Ascending aorta (tissue), 2 donors: Measurements from ENCODE around the gene SCGB1C1. TPM values are rescaled to one million over a fixed set of nuclear protein-coding genes. Genes with fewer than 3 reads are reported as not detected.

Source experiments
- DNase-seq, 2 donors: peaks; one replicate each; pipeline ENCODE4 v3.0.0-alpha.2; 2019; ENCODE audit warnings: low spot score in 2 of 2
- H3K27ac ChIP-seq, 2 donors: fragments of 200-600 bp; sonication (generic); one replicate each; pipeline ENCODE4 v1.5.1; 2016 to 2017; ENCODE audit warnings: mild to moderate bottlenecking in 1 of 2
- H3K27me3 ChIP-seq: fragments of 200-600 bp; sonication (generic); one replicate; pipeline ENCODE4 v1.5.1; 2017
- H3K36me3 ChIP-seq, 2 donors: fragments of 200-600 bp; sonication (generic); one replicate each; pipeline ENCODE4 v1.5.1; 2016
- H3K4me1 ChIP-seq, 2 donors: fragments of 200-600 bp; sonication (generic); one replicate each; pipeline ENCODE4 v1.5.1; 2016 to 2017; ENCODE audit warnings: mild to moderate bottlenecking in 1 of 2
- H3K4me3 ChIP-seq, 2 donors: fragments of 200-600 bp; sonication (generic); one replicate each; pipeline ENCODE4 v1.5.1; 2016 to 2017; ENCODE audit warnings: mild to moderate bottlenecking in 1 of 2
- H3K9me3 ChIP-seq, 2 donors: fragments of 200-600 bp; sonication (generic); one replicate each; pipeline ENCODE4 v1.5.1; 2016
- CTCF ChIP-seq, 3 experiments: fragments of 200-600 bp in 2 of 3; fragments of 450-650 bp in 1 of 3; sonication (generic) in 2 of 3; IDR thresholded peaks; one replicate each; pipeline ENCODE4 v1.5.1; 2016 to 2019; ENCODE audit warnings: antibody characterized with exemption in 3 of 3, mild to moderate bottlenecking in 1 of 3, moderate library complexity in 1 of 3
- intact Hi-C: fragments of 100-400 bp; cut with DNase I; formaldehyde crosslinking; loops from one replicate; pipeline ENCODE4 v1.15.1; 2023
- total RNA-seq: library from RNA; depleted of rRNA; stranded (reverse); fragments of >200 nt; gene quantifications from one replicate; pipeline ENCODE4 v1.1.0, GENCODE V29; 2016

The SCGB1C1 gene
- total RNA-seq, 1 donor from 2014 or later = not detected

- intact Hi-C loops = no loop called here
- H3K27me3 ChIP-seq = no peaks in the 10 kb centered on the region
- H3K9me3 ChIP-seq = no peaks in the 10 kb centered on the region
- no peak overlapping the region for H3K4me3 ChIP-seq
- TF ChIP-seq CTCF (IDR thresholded peaks at IDR 0.05) = no peak
- H3K27ac ChIP-seq = no peak overlapping the region
- DNase-seq = peak in 1 of 2 donors; percentile 58
- peaks cover 0 to 18% of the 10 kb centered on the region in 2 donors for H3K36me3 ChIP-seq
- H3K4me1 ChIP-seq = no peaks in the 10 kb centered on the region
Measured at GRCh38 chr11:196786-197731, 4.2 kb downstream of the SCGB1C1 start.

- Histone ChIP-seq H3K27me3 (no peaks in the 10 kb centered on the region), H3K36me3 (peaks cover 0 to 24% of the 10 kb centered on the region in 2 donors), H3K9me3 (no peaks in the 10 kb centered on the region), H3K27ac (no peak overlapping the region), H3K4me3 (no peak overlapping the region), H3K4me1 (no peaks in the 10 kb centered on the region)
- no peak for TF ChIP-seq CTCF (IDR thresholded peaks at IDR 0.05)
- no peak for DNase-seq
- intact Hi-C loops = no loop called here
Measured at GRCh38 chr11:197741-198235, 4.9 kb downstream of the SCGB1C1 start.

- no peaks in the 10 kb centered on the region for H3K4me1 ChIP-seq
- no peak overlapping the region for H3K4me3 ChIP-seq
- peaks cover 0 to 27% of the 10 kb centered on the region in 2 donors for H3K36me3 ChIP-seq
- no peak for TF ChIP-seq CTCF (IDR thresholded peaks at IDR 0.05)
- H3K27ac ChIP-seq = no peak overlapping the region
- no peaks in the 10 kb centered on the region for H3K27me3 ChIP-seq
- no peaks in the 10 kb centered on the region for H3K9me3 ChIP-seq
- intact Hi-C loops = no loop called here
- DNase-seq = peak in 1 of 2 donors; percentile 57
Measured at GRCh38 chr11:198236-198806, 5.4 kb downstream of the SCGB1C1 start.

GRCh38 chr11:199004-199581 is 6.2 kb downstream of the SCGB1C1 start:
- Histone ChIP-seq H3K4me3 (no peak overlapping the region), H3K4me1 (peaks cover 0 to 3% of the 10 kb centered on the region in 2 donors), H3K9me3 (no peaks in the 10 kb centered on the region), H3K36me3 (peaks cover 0 to 34% of the 10 kb centered on the region in 2 donors), H3K27me3 (no peaks in the 10 kb centered on the region), H3K27ac (no peak overlapping the region)
- peak in 1 of 2 donors; percentile 59 for DNase-seq
- TF ChIP-seq CTCF (IDR thresholded peaks at IDR 0.05) = no peak
- intact Hi-C loops = no loop called here

DNA sequence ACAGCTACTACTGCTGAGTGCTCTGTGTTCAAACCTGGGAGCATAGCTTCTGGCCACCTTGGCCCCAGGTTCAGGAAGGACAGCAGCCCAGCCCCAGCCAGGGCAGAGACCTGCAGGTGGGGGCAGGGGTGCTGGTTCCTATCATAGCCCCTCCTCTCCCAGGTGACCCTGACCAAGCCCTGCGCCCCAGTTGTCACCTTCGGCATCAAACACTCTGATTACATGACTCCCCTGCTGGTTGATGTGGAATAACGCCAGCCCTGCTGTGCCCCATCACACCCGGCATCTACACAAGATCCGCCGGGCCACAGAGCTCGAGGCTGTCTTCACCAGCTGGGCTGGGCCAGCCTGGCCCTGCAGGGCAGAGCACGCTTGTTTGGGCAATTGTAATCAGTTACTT is 6.9 kb downstream of the SCGB1C1 start:
- Histone ChIP-seq H3K9me3 (no peaks in the 10 kb centered on the region), H3K36me3 (peaks cover 6 to 41% of the 10 kb centered on the region in 2 donors), H3K4me3 (no peak overlapping the region), H3K27me3 (no peaks in the 10 kb centered on the region), H3K4me1 (peaks cover 0 to 8% of the 10 kb centered on the region in 2 donors), H3K27ac (no peak overlapping the region)
- intact Hi-C loops = no loop called here
- DNase-seq = peak in 1 of 2 donors; percentile 54
- TF ChIP-seq CTCF (IDR thresholded peaks at IDR 0.05) = no peak
